GM21423 (cell line): Measurements from ENCODE around the gene MRPL20.
"Not testable (repeated sequence)": the region's sequence is repeated elsewhere in the genome, so short reads cannot be mapped to it uniquely, and the experiment has no call there.

Experiments
- ATAC-seq: cut with Tn5 transposase; IDR thresholded peaks from one replicate; pipeline ENCODE4 v1.9.1; 2021; ENCODE audit warnings: mild to moderate bottlenecking, moderate library complexity; ENCODE audit not compliant: unreplicated experiment

Gene MRPL20

GRCh38 chr1:1390675-1391074 is 16.4 kb downstream of the MRPL20 start:
- no peak for ATAC-seq

- ATAC-seq, result no peak
Measured at GRCh38 chr1:1388078-1388472, 19.0 kb downstream of the MRPL20 start.

- no peak for ATAC-seq
Measured at GRCh38 chr1:1387098-1388077, 19.7 kb downstream of the MRPL20 start.

GRCh38 chr1:1385931-1386330 is 21.2 kb downstream of the MRPL20 start:
- no peak for ATAC-seq

- ATAC-seq, result not testable (repeated sequence)
Measured at GRCh38 chr1:1385339-1385738, 21.8 kb downstream of the MRPL20 start.

GRCh38 chr1:1381294-1381693 is 25.8 kb downstream of the MRPL20 start:
- no peak for ATAC-seq

GRCh38 chr1:1380860-1381259 is 26.2 kb downstream of the MRPL20 start:
- ATAC-seq, result no peak

GRCh38 chr1:1377540-1378205 is 29.4 kb downstream of the MRPL20 start:
- no peak for ATAC-seq

GRCh38 chr1:1376551-1377226 is 30.4 kb downstream of the MRPL20 start:
- no peak for ATAC-seq

GRCh38 chr1:1374929-1375662 is 32.0 kb downstream of the MRPL20 start, which contains the start of gene AURKAIP1:
Gene AURKAIP1 (minus strand): TSS chr1:1375207. CDS start chr1:1374756, 451 bp downstream.
- ATAC-seq, result peak; percentile 84

- peak; percentile 1 for ATAC-seq
Measured at GRCh38 chr1:1374589-1374928, 32.5 kb downstream of the MRPL20 start.

- no peak for ATAC-seq
Measured at GRCh38 chr1:1373815-1374588, 33.1 kb downstream of the MRPL20 start.

GRCh38 chr1:1373051-1373814 is 33.9 kb downstream of the MRPL20 start:
- no peak for ATAC-seq

GRCh38 chr1:1371746-1372711 is 35.1 kb downstream of the MRPL20 start:
- ATAC-seq, result no peak

- no peak for ATAC-seq
Measured at GRCh38 chr1:1371364-1371745, 35.7 kb downstream of the MRPL20 start.

- ATAC-seq, result no peak
Measured at GRCh38 chr1:1370771-1371300, 36.3 kb downstream of the MRPL20 start.

GRCh38 chr1:1370094-1370493 is 37.0 kb downstream of the MRPL20 start:
- ATAC-seq, result not testable (repeated sequence)

GRCh38 chr1:1367315-1367714 is 39.8 kb downstream of the MRPL20 start:
- ATAC-seq, result no peak
